ENCODE measurements around the gene PLAC9.

DNA sequence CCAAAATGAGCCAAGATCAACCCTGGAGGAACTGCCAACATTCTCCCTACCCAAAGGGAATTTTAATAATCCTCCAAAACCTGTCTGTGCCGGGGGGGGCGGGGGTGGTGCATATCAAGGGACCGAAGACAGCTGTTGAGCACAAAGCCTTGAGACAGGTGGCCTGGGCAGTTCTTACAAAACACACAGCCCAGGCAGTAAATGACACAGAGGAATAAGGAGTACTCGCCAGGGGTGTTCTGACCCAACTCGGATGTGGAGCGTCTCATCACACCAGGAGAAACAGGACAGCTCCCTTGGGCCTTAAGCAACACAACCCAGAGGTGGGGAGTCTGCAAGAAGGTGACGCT lies 35.6 kb downstream of the PLAC9 start:
- peak in 1 of 2 donors; percentile 57 for TF ChIP-seq POLR2AphosphoS5 (IDR thresholded peaks at IDR 0.05)
- TF ChIP-seq, protein P1, sequence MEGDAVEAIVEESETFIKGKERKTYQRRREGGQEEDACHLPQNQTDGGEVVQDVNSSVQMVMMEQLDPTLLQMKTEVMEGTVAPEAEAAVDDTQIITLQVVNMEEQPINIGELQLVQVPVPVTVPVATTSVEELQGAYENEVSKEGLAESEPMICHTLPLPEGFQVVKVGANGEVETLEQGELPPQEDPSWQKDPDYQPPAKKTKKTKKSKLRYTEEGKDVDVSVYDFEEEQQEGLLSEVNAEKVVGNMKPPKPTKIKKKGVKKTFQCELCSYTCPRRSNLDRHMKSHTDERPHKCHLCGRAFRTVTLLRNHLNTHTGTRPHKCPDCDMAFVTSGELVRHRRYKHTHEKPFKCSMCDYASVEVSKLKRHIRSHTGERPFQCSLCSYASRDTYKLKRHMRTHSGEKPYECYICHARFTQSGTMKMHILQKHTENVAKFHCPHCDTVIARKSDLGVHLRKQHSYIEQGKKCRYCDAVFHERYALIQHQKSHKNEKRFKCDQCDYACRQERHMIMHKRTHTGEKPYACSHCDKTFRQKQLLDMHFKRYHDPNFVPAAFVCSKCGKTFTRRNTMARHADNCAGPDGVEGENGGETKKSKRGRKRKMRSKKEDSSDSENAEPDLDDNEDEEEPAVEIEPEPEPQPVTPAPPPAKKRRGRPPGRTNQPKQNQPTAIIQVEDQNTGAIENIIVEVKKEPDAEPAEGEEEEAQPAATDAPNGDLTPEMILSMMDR (IDR thresholded peaks at IDR 0.05): no peak

Measured in esophagus muscularis mucosa (tissue), 3 donors.